Gastrocnemius medialis (tissue), 4 donors: ENCODE data around the gene PTAR1. TPM values are rescaled to one million over a fixed set of nuclear protein-coding genes. Genes with fewer than 3 reads are reported as not detected.

ENCODE experiments used
- ATAC-seq, 2 donors: fragments of 150-250 bp; one replicate each; pipeline ENCODE4 v1.9.1; 2016
- DNase-seq, 2 donors: peaks; one replicate each; pipeline ENCODE4 v3.0.0-alpha.2; 2019
- H3K27ac ChIP-seq, 4 donors: fragments of 200-600 bp; sonication (generic); 1 replicate in 1 of 4; 2 replicates in 3 of 4; pipeline ENCODE4 v1.5.1; 2016 to 2018; ENCODE audit warnings: mild to moderate bottlenecking in 2 of 4, moderate library complexity in 1 of 4
- H3K27me3 ChIP-seq, 3 donors: fragments of 200-600 bp; sonication (generic) in 2 of 3; 1 replicate in 1 of 3; 2 replicates in 2 of 3; pipeline versions ENCODE4 v1.5.1 to v1.6.0; 2016 to 2019; ENCODE audit warnings: mild to moderate bottlenecking in 1 of 3, moderate library complexity in 1 of 3
- H3K36me3 ChIP-seq, 2 donors: fragments of 200-600 bp; sonication (generic) in 1 of 2; one replicate each; pipeline ENCODE4 v1.5.1; 2017 to 2018
- H3K4me1 ChIP-seq, 2 donors: fragments of 200-600 bp; sonication (generic) in 1 of 2; one replicate each; pipeline ENCODE4 v1.5.1; 2016 to 2017; ENCODE audit warnings: mild to moderate bottlenecking in 2 of 2
- H3K4me3 ChIP-seq, 4 donors: fragments of 200-600 bp; sonication (generic) in 3 of 4; 1 replicate in 1 of 4; 2 replicates in 3 of 4; pipeline ENCODE4 v1.5.1; 2016 to 2019; ENCODE audit warnings: mild to moderate bottlenecking in 2 of 4
- H3K9me3 ChIP-seq, 3 donors: fragments of 200-600 bp; sonication (generic) in 2 of 3; 1 replicate in 1 of 3; 2 replicates in 2 of 3; pipeline ENCODE4 v1.5.1; 2016 to 2019
- CTCF ChIP-seq, 5 experiments: fragments of 450-650 bp in 3 of 5; fragments of 200-600 bp in 2 of 5; sonication (generic) in 2 of 5; IDR thresholded peaks in 4 of 5; conservative IDR thresholded peaks in 1 of 5; 1 replicate in 4 of 5; 2 replicates in 1 of 5; pipeline ENCODE4 v1.5.1; 2016 to 2019; ENCODE audit warnings: antibody characterized with exemption in 5 of 5, mild to moderate bottlenecking in 3 of 5, moderate library complexity in 3 of 5
- POLR2A ChIP-seq, 2 donors: fragments of 450-650 bp; IDR thresholded peaks; one replicate each; pipeline ENCODE4 v1.6.1; 2017; ENCODE audit warnings: antibody characterized with exemption in 2 of 2, mild to moderate bottlenecking in 2 of 2, moderate library complexity in 2 of 2
- in situ Hi-C, 4 donors: fragments of 200-750 bp; cut with MboI; loops; one replicate each; pipeline versions ENCODE4 v1.15.0 to v1.8.0; 2017; ENCODE audit warnings: low sequenced_read_pairs in 4 of 4
- intact Hi-C: fragments of 100-400 bp; cut with DNase I; formaldehyde crosslinking; loops from one replicate; pipeline ENCODE4 v1.15.1; 2023; ENCODE audit warnings: low total_unique reads
- total RNA-seq, 4 donors: library from RNA; depleted of rRNA; stranded (reverse); fragments of >200 nt; gene quantifications; one replicate each; pipeline versions ENCODE4 v1.1.0 to v1.2.3, GENCODE V29; 2016

Gene PTAR1
- total RNA-seq: 10 to 100 TPM; 26.5 to 52.4 (median 40.6) TPM

GRCh38 chr9:69759421-69760277, at the start of gene PTAR1:
PTAR1 (minus strand) TSS chr9:69760011; CDS start chr9:69759938, 73 bp downstream.
- in situ Hi-C loops: loop anchor here in 1 of 4 donors (25.0 kb wide), 1 partner anchor 503 kb away; the partner anchor contains the start of gene SMC5

GRCh38 chr9:69809304-69809863, 49.6 kb upstream of the PTAR1 start:
- in situ Hi-C loops (loop anchor here in 1 of 4 donors (25.0 kb wide), 1 partner anchor 103 kb away; no protein-coding TSS in a partner anchor), intact Hi-C loops (no loop called here)
- DNase-seq (no peak), ATAC-seq (no peak)
- Histone ChIP-seq H3K36me3 (no peaks in the 10 kb centered on the region), H3K4me1 (no peaks in the 10 kb centered on the region), H3K9me3 (no peaks in the 10 kb centered on the region), H3K27ac (no peak overlapping the region), H3K27me3 (no peaks in the 10 kb centered on the region), H3K4me3 (no peak overlapping the region)
- TF ChIP-seq CTCF (IDR thresholded peaks at IDR 0.05 in 4 of 5, conservative IDR thresholded peaks at IDR 0.05 in 1 of 5) (peak in 1 of 5 experiments; percentile 8), POLR2A (IDR thresholded peaks at IDR 0.05) (no peak)

More at GRCh38 chr9:69759421-69760277, at the start of gene PTAR1:
- H3K27ac ChIP-seq: peak within 1 kb of the TSS; percentile 92 to 98 (median 94)
- peaks cover 30 to 39% of the 10 kb centered on the region in 2 donors for H3K4me1 ChIP-seq
- H3K27me3 ChIP-seq: no peaks in the 10 kb centered on the region
- DNase-seq (peak; percentile 78 to 86), ATAC-seq (peak; percentile 92 to 94)
- no peaks in the 10 kb centered on the region for H3K9me3 ChIP-seq
- no peaks in the 10 kb centered on the region for H3K36me3 ChIP-seq
- intact Hi-C loops: loop anchor here (1.0 to 10.0 kb wide), 5 partner anchors 86 to 845 kb away; partner anchors contain the start of gene TJP2
- TF ChIP-seq POLR2A (IDR thresholded peaks at IDR 0.05) (peak; percentile 74 to 79), CTCF (IDR thresholded peaks at IDR 0.05 in 4 of 5, conservative IDR thresholded peaks at IDR 0.05 in 1 of 5) (peak in 1 of 5 experiments; percentile 31)
- peak within 1 kb of the TSS; percentile 75 to 87 (median 77) for H3K4me3 ChIP-seq

- in situ Hi-C loops: loop anchor here in 1 of 4 donors (25.0 kb wide), 1 partner anchor 106 kb away; no protein-coding TSS in a partner anchor
- Histone ChIP-seq H3K4me1 (no peaks in the 10 kb centered on the region), H3K4me3 (no peak overlapping the region), H3K27me3 (no peaks in the 10 kb centered on the region), H3K9me3 (no peaks in the 10 kb centered on the region), H3K36me3 (no peaks in the 10 kb centered on the region), H3K27ac (no peak overlapping the region)
- TF ChIP-seq CTCF (IDR thresholded peaks at IDR 0.05 in 4 of 5, conservative IDR thresholded peaks at IDR 0.05 in 1 of 5) (no peak), POLR2A (IDR thresholded peaks at IDR 0.05) (no peak)
- ATAC-seq (no peak), DNase-seq (no peak)
- intact Hi-C loops: no loop called here
These were observed 46.8 kb upstream of the PTAR1 start for GRCh38 chr9:69806627-69807026.

- H3K36me3 ChIP-seq: no peaks in the 10 kb centered on the region
These were observed 46.2 kb upstream of the PTAR1 start for GRCh38 chr9:69805962-69806515.

More at GRCh38 chr9:69805962-69806515, 46.2 kb upstream of the PTAR1 start:
- H3K4me3 ChIP-seq: no peak overlapping the region
- no peaks in the 10 kb centered on the region for H3K4me1 ChIP-seq
- no peak for TF ChIP-seq CTCF (IDR thresholded peaks at IDR 0.05 in 4 of 5, conservative IDR thresholded peaks at IDR 0.05 in 1 of 5)
- TF ChIP-seq POLR2A (IDR thresholded peaks at IDR 0.05): no peak
- in situ Hi-C loops (loop anchor here in 1 of 4 donors (25.0 kb wide), 1 partner anchor 106 kb away; no protein-coding TSS in a partner anchor), intact Hi-C loops (no loop called here)
- ATAC-seq: no peak
- no peaks in the 10 kb centered on the region for H3K27me3 ChIP-seq
- no peak overlapping the region for H3K27ac ChIP-seq
- peak in 1 of 2 donors; percentile 30 for DNase-seq
- H3K9me3 ChIP-seq: no peaks in the 10 kb centered on the region
